ENCODE data around the gene POC1B.

POC1B gene

GRCh38 chr12:89429528-89429927, 96.3 kb downstream of the POC1B start:
- in situ Hi-C loops (cut with MboI; ENCODE audit: low sequenced_read_pairs), result no loop called here

DNA sequence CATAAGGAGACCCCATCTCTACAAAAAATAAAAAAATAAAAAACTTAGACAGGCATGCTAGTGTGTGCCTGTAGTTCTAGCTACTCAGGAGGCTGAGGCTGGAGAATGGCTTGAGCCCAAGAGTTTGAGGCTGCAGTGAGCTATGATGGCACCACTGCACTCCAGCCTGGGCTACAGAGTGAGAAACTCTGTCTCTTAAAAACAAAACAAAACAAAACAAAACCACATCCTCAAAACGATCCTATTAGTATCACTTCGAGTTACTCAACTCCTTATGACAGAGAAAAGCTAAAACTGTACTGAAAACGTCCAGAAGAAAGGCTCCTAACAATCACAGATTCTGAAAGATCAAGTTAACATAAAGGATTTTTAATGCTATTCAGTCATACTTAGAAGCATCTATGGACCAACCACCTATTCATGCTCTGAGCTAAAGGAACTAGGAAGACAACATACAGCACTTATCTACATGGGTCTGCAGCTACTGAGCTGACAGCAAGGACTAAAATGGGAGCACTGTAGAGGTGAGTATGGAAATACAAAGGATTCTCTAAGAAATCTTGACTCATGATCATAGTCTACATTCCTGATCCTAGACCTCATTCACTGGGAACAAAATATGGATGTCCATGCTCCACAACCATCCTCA, 98.2 kb downstream of the POC1B start:
- in situ Hi-C loops (cut with MboI; ENCODE audit: low sequenced_read_pairs), result no loop called here

- in situ Hi-C loops (cut with MboI; ENCODE audit: low sequenced_read_pairs), result no loop called here
Measured at GRCh38 chr12:89424846-89425245, 101.0 kb downstream of the POC1B start.

GRCh38 chr12:89424389-89424788, 101.5 kb downstream of the POC1B start:
- in situ Hi-C loops (cut with MboI; ENCODE audit: low sequenced_read_pairs), result no loop called here

GRCh38 chr12:89421092-89421835, 104.6 kb downstream of the POC1B start:
- in situ Hi-C loops (cut with MboI; ENCODE audit: low sequenced_read_pairs), result no loop called here

DNA sequence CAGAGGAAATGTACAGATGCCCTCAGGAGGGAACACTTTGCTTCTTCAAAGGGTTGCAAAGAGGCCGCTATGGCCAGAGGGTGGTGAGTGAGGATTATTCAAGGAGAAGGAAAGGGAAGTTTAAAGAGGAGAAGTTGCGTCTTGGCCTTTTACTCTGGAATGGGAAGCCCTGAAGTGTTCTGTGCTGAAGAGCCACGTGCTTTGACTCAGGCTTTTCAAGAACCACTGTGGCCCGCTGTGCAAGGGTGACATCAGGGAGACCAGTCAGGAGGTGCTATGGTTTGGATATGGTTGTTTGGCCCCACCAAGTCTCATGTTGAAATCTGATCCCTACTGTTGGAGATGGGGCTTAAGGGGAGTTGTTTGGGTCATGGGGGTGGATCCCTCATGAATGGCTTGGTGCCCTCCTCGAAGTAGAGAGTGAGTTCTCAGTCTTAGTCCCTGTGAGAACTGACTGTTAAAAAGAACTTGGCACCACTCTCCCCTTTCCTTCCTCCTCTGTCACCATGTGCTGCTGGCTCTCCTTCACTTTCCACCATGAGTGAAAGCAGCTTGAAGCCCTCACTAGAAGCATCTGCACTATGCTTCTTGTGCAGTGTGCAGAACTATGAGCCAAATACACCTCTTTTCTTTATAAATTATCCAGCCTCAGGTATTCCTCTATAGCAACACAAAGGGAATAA, 107.5 kb downstream of the POC1B start:
- in situ Hi-C loops (cut with MboI; ENCODE audit: low sequenced_read_pairs), result no loop called here

DNA sequence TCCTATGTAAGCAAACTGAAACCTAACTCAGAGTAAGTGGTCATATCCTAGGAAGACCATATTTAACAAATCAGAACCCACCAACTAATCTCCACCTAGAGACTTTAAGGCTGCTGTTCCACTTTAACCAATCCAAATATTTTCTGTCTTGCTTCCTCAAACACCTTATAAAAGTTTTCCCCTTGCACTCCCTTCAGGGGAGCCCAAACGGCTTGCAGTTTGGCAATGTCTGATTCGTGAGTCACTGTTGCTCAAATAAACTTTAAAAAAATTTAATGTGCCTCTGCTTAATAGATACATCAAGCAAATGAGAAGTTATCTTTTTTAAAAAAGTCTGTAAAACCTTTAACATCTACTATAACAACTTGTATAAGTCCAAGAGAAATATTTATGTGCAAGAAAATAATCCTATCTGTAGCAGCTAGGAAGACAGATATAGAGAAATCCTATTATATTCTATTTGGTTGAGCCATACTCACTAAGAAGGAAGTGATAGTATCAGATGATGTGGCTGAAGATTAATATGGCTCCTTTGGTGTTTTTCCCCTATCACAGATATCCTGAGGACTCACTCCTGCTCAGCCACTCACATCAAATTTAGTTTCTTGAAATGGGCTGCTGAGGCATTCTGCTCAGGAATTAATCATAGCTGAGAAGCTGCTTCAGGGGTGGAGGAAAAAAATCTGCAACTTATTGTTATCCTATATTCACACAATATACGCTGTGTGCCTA, 108.4 kb downstream of the POC1B start:
- in situ Hi-C loops (cut with MboI; ENCODE audit: low sequenced_read_pairs), result no loop called here

DNA sequence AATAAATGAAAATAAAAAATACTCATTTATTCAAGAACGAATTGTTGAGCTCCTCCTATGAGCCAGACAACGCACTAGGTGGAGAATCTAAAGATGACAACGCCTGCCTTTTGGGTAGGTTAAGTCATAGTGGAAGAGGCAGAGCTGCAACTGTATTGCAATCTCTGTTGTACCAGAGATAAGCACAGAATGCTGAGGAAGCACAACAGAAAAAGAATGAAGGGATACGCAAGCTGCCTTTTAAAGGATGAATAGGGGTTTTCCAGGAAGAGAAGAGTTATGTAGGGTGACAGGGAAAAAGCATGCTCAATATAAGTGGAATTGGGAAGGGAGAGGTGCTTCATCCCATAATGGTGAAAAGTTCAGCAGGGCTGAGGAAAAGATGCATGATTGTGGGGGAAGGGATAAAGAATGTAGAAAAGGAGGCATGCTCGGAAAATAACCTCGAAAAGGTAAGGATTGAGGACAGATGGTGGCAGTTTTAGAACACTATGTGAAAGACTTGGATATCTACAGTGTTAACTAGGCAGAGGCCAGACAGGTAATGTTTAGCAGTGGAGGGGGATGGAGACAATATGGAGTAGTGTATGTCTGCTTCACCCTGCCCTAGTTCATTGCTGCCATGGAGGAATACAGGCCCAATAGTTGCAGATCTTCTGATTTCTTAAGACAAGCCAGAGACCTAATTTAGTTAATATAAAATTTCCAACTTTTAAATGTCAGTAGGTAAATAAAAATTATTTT, 109.6 kb downstream of the POC1B start:
- in situ Hi-C loops (cut with MboI; ENCODE audit: low sequenced_read_pairs), result no loop called here

- in situ Hi-C loops (cut with MboI; ENCODE audit: low sequenced_read_pairs), result no loop called here
Measured at GRCh38 chr12:89414851-89415250, 111.0 kb downstream of the POC1B start.

- in situ Hi-C loops (cut with MboI; ENCODE audit: low sequenced_read_pairs), result no loop called here
Measured at GRCh38 chr12:89414322-89414721, 111.5 kb downstream of the POC1B start.

DNA sequence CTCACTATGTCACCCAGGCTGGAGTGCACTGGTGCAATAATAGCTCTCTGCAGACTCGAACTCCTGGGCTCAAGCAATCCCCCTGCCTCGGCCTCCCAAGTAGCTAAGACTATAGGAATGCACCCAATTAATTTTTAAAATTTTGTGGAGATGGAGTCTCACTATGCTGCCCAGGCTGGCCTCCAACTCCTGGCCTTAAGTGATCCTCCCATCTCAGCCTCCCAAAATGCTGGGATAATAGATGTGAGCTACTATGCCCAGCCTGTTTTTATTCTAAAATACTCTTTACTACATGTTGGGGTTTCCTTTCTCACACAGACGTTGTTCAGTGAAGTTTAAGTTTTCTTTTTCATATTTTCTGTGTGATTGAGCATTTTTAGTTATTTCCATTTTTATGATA, 112.6 kb downstream of the POC1B start:
- in situ Hi-C loops (cut with MboI; ENCODE audit: low sequenced_read_pairs), result no loop called here

DNA sequence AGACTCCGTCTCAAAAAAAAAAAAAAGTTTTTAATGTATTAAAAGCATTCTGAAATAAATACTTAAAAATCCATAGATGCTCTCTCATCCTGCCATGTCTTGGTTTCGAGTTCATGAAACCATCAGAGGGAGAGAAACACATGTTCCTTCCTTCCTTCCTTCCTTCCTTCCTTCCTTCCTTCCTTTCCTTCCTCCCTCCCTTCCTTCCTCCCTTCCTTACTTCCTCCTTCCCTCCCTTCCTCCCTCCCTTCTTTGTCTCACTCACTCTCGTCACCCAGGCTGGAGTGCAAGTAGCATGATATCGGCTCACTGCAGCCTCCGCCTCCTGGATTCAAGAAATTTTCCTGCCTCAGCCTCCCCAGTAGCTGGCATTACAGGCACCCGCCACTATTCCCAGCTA, 113.2 kb downstream of the POC1B start:
- in situ Hi-C loops (cut with MboI; ENCODE audit: low sequenced_read_pairs), result no loop called here

DNA sequence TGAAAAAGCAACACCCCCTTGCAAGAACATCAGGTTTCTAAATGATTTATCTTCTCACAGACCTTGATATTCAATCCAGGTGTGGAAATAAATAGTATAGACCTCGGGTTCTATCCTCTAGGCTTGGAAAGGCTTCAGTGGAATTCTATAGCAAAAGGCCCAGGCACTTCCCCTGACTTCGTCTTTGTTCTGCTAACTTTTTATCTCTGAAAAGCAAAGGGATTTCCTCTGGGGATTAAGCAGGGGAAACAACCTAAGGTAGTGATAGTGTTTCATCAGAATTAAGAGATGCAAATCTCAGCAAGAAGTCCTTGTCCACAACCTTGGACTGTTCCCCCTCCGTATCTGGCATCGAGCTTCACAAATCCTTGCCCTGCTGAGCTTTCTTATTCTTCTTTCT, 114.0 kb downstream of the POC1B start:
- in situ Hi-C loops (cut with MboI; ENCODE audit: low sequenced_read_pairs), result no loop called here

- in situ Hi-C loops (cut with MboI; ENCODE audit: low sequenced_read_pairs), result no loop called here
Measured at GRCh38 chr12:89411234-89411633, 114.6 kb downstream of the POC1B start.

DNA sequence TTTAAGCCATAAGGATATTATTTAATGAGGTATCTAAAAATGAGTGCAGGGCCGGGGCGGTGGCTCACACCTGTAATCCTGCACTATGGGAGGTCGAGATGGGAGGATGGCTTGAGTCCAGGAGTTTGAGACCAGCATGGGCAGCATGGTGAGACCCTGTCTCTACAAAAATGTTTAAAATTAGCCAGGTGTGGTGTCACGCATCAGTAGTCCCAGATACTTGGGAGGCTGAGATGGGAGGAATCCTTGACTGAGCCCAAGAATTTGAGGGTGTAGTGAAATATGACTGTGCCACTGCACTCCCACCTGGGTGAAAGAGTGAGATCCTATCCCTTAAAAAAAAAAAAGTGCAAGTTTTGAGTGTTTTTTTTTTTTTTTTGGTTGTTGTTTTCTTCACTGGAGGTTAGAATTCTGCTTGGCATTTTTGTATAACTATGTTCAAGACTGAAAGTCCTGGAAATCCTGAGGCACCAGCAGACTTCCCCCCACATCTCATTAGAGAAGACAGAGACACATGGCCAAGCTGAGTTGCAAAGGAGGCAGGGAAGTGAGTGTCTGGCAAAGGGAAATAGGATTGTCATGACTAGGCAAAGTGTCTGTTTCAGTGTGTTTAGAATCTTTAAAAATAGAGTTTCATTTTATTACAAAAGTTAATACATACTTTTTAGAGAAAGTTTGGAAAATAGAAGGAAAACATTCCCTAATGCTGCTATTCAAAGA, 120.1 kb downstream of the POC1B start:
- in situ Hi-C loops (cut with MboI; ENCODE audit: low sequenced_read_pairs), result no loop called here

- in situ Hi-C loops (cut with MboI; ENCODE audit: low sequenced_read_pairs), result no loop called here
Measured at GRCh38 chr12:89401433-89402058, 124.3 kb downstream of the POC1B start.

DNA sequence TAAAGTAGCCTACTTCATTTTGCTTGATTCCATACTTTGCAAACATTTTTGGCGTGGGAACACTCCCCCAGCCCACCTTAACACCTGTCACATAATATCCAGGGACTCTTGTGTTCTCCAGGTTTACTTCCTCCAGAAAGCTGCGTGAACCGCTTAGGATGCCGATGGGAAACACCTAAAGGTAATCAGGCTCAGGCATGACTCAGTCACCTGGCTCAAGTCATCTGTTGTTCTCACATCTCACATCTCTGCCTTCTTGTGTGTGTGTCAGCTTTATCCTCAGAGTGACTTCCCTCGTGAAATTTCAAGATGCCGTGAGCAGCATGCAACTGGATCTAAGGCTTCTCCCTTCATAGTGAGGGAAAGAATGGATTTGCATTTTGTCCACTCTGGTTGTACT, 125.4 kb downstream of the POC1B start:
- in situ Hi-C loops (cut with MboI; ENCODE audit: low sequenced_read_pairs), result no loop called here

DNA sequence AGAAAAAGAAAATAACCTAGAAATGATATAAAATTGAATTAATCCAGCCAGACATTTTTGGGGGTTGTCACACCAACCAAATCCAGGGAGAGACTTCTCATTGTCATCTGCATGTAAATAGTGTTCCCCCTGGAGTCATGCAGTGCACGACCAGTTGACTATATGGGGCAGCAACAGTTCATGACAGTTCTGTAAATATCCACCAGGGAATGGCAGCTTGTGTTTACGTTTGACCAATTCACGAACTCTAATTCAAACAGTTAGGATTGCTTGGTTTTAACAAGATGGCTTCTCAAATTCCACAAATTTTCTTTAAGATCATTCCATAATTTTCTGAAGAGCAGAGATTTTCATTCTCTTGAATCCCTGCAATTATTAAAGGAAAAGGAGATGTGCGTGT, 130.1 kb downstream of the POC1B start:
- in situ Hi-C loops (cut with MboI; ENCODE audit: low sequenced_read_pairs), result no loop called here

- in situ Hi-C loops (cut with MboI; ENCODE audit: low sequenced_read_pairs), result no loop called here
Measured at GRCh38 chr12:89393551-89394121, 132.2 kb downstream of the POC1B start.
